GM18502 (cell line): ENCODE data around the gene DNAH6.
"Not testable (repeated sequence)": the region's sequence is repeated elsewhere in the genome, so short reads cannot be mapped to it uniquely, and the experiment has no call there.

ENCODE experiments used
- ATAC-seq: cut with Tn5 transposase; IDR thresholded peaks from one replicate; pipeline ENCODE4 v1.9.1; 2021; ENCODE audit warnings: mild to moderate bottlenecking; ENCODE audit not compliant: unreplicated experiment, poor library complexity

DNAH6 gene, protein sequence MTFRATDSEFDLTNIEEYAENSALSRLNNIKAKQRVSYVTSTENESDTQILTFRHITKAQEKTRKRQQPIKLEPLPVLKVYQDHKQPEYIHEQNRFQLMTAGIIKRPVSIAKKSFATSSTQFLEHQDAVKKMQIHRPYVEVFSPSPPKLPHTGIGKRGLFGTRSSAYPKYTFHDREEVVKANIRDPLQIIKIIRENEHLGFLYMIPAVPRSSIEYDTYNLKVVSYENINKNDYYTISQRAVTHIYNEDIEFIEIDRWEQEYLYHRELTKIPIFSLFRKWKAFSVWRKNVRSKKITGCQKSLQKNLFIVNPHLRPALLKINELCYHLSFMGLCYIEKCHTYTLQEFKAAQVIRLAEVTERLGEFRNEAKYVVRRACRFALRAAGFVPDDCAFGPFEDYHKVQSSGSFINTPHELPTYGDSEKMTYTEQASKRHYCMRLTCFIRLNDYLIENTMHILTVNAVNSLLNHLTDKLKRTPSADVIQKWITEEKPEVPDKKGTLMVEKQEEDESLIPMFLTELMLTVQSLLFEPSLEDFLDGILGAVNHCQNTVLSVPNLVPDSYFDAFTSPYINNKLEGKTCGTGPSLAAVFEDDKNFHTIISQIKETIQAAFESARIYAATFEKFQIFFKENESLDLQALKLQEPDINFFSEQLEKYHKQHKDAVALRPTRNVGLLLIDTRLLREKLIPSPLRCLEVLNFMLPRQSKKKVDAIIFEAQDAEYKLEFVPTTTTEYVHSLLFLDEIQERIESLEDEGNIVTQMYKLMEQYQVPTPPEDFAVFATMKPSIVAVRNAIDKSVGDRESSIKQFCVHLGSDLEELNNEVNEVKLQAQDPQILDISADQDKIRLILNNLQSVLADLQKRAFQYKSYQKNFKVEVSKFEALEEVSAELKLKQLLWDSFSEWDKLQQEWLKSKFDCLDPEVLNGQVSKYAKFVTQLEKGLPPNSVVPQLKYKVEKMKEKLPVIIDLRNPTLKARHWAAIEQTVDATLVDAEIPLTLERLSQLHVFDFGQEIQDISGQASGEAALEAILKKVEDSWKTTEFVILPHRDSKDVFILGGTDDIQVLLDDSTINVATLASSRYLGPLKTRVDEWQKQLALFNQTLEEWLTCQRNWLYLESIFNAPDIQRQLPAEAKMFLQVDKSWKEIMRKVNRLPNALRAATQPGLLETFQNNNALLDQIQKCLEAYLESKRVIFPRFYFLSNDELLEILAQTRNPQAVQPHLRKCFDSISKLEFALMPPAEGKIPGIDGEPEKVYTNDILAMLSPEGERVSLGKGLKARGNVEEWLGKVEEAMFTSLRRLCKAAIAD (N-terminal part only)

GRCh38 chr2:84516234-84516986 lies at the start of gene DNAH6:
TSS of gene DNAH6 (plus strand) at chr2:84516498. CDS start at chr2:84517827, 1,329 bp downstream.
- ATAC-seq: peak; percentile 99

- ATAC-seq: no peak
These were observed 48.9 kb upstream of the DNAH6 start for GRCh38 chr2:84467389-84467788.

- not testable (repeated sequence) for ATAC-seq
These were observed 43.9 kb upstream of the DNAH6 start for GRCh38 chr2:84472423-84472822.

- no peak for ATAC-seq
These were observed 43.3 kb upstream of the DNAH6 start for GRCh38 chr2:84472856-84473565.

DNA sequence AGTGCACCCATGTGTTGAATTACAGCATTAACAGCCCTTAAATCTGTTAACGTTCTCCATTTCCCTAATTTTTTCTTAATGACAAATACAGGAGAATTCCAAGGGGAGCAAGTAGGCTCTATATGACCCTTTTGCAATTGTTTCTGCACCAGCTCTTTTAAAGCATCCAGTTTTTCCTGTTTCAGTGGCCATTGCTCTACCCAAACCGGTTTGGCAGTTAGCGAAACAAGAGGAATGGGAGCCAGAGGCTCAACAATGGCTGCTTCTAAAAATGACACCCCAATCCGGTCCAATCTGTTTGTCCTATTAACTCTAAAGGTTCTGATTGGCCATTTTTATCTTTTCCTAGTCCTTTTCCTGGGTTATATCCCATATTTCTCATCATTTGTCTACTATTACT lies 42.1 kb upstream of the DNAH6 start:
- no peak for ATAC-seq

DNA sequence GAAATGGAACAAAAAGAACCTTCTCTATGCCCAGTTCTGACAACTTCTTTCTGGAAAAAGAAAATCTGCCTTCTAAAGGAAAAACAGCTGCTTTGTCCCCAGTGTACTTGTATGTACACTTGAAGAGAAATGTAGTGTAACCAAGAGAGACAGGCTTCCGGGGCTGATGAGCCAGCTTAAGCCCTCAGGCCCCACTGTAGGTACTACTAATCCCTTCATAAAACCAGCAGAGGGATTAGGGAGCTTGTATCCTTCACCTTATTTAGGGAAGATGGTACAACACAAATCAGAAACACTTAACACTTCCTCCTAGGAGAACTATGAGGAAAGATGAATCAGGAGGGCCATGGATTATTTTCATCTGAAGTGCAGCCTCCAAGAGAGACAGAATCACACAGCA lies 38.4 kb upstream of the DNAH6 start:
- ATAC-seq: no peak

GRCh38 chr2:84478867-84479266 lies 37.4 kb upstream of the DNAH6 start:
- ATAC-seq: no peak

DNA sequence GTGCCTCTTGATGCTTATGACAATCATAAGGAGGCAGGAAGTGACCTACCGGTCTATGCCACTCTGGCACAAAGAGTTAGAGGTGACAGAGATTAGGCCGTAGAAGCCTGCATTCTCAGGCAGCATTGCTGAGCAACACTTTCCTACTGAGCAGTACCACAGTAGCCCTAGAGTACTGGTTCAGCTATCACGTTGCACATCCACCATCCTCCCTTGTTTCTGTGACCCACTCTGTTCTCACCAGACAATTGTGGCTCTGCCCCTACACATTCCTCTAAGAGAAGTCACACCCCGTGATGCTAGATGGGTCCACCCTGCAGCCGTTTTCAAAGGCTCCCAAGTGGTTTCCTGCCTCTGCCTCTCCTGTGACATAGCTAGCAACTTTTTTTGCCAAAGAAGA lies 34.6 kb upstream of the DNAH6 start:
- no peak for ATAC-seq

DNA sequence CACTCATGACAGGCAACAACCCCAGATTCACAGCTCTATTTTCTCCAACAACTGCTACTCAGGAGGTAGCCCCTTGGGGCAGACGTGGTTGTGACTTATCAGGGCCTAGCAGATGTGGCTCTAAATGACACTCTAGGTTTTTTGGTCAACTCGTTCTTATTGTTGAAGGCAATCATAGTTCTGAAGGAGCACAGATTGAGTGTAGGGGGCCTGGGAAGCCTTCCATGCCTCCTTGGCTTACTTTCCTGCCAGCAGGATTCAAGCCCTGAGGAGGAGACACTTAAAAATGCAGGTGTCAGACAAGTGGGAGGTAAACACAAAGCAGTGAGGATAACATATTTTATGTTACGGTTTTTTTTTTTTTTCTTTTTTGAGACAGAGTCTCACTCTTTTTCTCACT lies 33.7 kb upstream of the DNAH6 start:
- no peak for ATAC-seq

GRCh38 chr2:84483320-84483719 lies 33.0 kb upstream of the DNAH6 start:
- ATAC-seq: no peak

DNA sequence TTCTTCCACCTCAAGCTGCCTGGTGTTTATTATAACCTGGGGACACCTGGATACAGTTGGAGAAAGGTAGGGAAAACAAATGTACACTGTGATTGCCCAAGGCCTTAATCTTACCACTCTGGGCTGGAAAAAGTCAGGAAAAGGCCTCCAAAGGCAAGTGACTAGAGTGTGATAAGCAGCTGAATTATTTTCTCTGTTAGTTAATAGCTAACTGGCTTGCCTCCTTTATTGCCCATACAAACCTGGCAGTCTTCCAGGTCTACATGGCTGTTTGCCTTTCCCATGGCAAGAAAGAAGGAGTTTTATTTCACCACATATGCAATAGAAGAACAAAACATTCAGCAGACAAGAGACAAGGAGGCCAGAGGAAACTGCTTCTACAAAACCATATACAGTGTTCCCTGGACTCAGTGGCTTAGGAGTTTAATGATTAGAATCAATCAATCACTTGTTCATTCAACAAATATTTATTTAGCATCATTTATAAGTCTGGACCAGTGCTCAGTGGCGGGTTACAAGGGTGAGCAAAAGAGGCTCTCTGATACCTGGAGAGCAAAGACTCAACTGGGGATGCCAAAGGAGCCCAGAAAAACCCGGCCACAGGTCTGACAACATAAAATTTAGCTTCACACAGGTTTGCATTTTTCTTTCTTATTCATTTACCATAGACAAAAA lies 29.7 kb upstream of the DNAH6 start:
- no peak for ATAC-seq

GRCh38 chr2:84487298-84487996 lies 28.9 kb upstream of the DNAH6 start:
- ATAC-seq: no peak

- ATAC-seq: no peak
These were observed 25.0 kb upstream of the DNAH6 start for GRCh38 chr2:84491256-84491655.

DNA sequence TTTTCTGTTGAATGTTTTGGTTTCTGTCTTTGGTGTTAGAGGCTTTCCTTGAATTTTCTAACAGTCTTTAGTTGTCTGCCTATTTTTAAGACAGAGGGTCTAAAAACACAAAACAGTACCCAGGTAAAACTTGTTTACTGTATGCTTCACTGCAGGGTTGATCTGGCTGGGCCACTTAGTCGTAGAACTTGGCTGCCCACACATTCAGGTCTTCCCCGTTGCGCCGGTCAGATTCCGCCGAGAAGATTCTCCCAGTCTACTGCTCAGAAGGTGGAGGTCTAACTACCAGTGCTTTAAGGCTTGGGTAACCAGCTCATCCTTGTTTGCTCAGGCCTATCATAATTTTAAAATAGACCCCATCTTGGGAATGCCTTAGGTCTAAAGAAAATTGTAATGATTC lies 24.6 kb upstream of the DNAH6 start:
- ATAC-seq: no peak

GRCh38 chr2:84492571-84492970 lies 23.7 kb upstream of the DNAH6 start:
- no peak for ATAC-seq

- no peak for ATAC-seq
These were observed 22.8 kb upstream of the DNAH6 start for GRCh38 chr2:84493514-84493913.

DNA sequence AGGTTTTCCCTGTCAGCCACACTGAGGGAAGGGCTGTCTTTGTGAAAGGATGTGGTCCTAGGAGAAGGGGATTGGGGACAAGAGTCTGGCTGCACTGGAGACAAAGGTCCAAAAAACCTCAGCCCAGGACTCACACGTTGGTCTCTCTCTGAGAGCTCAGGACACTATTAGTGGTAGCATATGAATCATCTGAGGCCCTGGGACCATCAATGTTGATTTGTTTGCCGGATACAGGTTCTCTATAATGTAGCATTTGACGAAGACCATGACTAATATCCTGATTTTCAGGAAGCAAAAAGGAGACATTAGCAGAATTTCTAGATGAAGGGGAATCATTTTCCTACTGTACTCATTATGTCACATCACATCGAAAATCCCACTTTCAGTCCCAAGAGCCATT lies 22.2 kb upstream of the DNAH6 start:
- no peak for ATAC-seq

- ATAC-seq: peak; percentile 88
These were observed 20.7 kb upstream of the DNAH6 start for GRCh38 chr2:84495539-84496146.
